PFSK-1 (cell line): ENCODE measurements around the gene STMN1.

Experiments used
- FOXP2 ChIP-seq: optimal IDR thresholded peaks from 2 replicates; pipeline ENCODE3; 2011; ENCODE audit warnings: borderline replicate concordance, control low read depth, inconsistent platforms; ENCODE audit not compliant: insufficient read depth; ENCODE audit errors: extremely low read length, extremely low read depth
- POLR2AphosphoS5 ChIP-seq: IDR thresholded peaks from 2 replicates; pipeline ENCODE4 v1.6.1; 2012; ENCODE audit warnings: low read depth, mild to moderate bottlenecking, control low read depth, low read length, moderate library complexity
- REST ChIP-seq, 2 experiments: IDR thresholded peaks; 2 replicates each; pipeline versions ENCODE4 v1.6.1 to v1.8.0; 2011 to 2012; ENCODE audit warnings: low read depth in 2 of 2, low read length in 2 of 2, control low read depth in 1 of 2, inconsistent platforms in 1 of 2, mild to moderate bottlenecking in 1 of 2, moderate library complexity in 1 of 2; ENCODE audit not compliant: insufficient read depth in 1 of 2
- SIN3A ChIP-seq: IDR thresholded peaks from 2 replicates; pipeline ENCODE4 v1.6.1; 2012; ENCODE audit warnings: mild to moderate bottlenecking, low read length, moderate library complexity, borderline replicate concordance; ENCODE audit not compliant: insufficient read depth
- TAF1 ChIP-seq: IDR thresholded peaks from 2 replicates; pipeline ENCODE4 v1.6.1; 2012; ENCODE audit warnings: low read length, control low read depth, borderline replicate concordance; ENCODE audit not compliant: insufficient read depth

- no peak for TF ChIP-seq POLR2AphosphoS5
- TF ChIP-seq TAF1 = no peak
- no peak for TF ChIP-seq REST (IDR thresholded peaks at IDR 0.05; ENCODE audit: insufficient read depth in 1 of 2, low read depth in 2 of 2, low read length in 2 of 2)
- TF ChIP-seq FOXP2 = no peak
- no peak for TF ChIP-seq SIN3A
Observed at GRCh38 chr1:25861316-25862286, 44.6 kb downstream of the STMN1 start.
